GM23338 (cell line): ENCODE results near the gene SUPV3L1.

Experiments used
- CTCF ChIP-seq, 2 experiments: fragments of 200-600 bp in 1 of 2; sonication (generic) in 1 of 2; conservative IDR thresholded peaks; 2 replicates each; pipeline versions ENCODE4 v1.5.1 to v1.6.1; 2016 to 2017; ENCODE audit warnings: antibody characterized with exemption in 2 of 2, low read depth in 2 of 2, mild to moderate bottlenecking in 2 of 2, moderate library complexity in 1 of 2
- POLR2AphosphoS5 ChIP-seq: IDR thresholded peaks from 2 replicates; pipeline ENCODE4 v1.6.1; 2016; ENCODE audit warnings: antibody characterized with exemption, low read depth
- TF ChIP-seq, protein P1 (sequence below): IDR thresholded peaks from one replicate; pipeline ENCODE4 v1.6.1; 2018; ENCODE audit warnings: antibody characterized with exemption; ENCODE audit not compliant: unreplicated experiment

GRCh38 chr10:69209787-69210484, 29.9 kb downstream of the SUPV3L1 start:
- TF ChIP-seq CTCF (conservative IDR thresholded peaks at IDR 0.05; ENCODE audit: low read depth in 2 of 2) (no peak), POLR2AphosphoS5 (no peak)
- TF ChIP-seq, protein P1, sequence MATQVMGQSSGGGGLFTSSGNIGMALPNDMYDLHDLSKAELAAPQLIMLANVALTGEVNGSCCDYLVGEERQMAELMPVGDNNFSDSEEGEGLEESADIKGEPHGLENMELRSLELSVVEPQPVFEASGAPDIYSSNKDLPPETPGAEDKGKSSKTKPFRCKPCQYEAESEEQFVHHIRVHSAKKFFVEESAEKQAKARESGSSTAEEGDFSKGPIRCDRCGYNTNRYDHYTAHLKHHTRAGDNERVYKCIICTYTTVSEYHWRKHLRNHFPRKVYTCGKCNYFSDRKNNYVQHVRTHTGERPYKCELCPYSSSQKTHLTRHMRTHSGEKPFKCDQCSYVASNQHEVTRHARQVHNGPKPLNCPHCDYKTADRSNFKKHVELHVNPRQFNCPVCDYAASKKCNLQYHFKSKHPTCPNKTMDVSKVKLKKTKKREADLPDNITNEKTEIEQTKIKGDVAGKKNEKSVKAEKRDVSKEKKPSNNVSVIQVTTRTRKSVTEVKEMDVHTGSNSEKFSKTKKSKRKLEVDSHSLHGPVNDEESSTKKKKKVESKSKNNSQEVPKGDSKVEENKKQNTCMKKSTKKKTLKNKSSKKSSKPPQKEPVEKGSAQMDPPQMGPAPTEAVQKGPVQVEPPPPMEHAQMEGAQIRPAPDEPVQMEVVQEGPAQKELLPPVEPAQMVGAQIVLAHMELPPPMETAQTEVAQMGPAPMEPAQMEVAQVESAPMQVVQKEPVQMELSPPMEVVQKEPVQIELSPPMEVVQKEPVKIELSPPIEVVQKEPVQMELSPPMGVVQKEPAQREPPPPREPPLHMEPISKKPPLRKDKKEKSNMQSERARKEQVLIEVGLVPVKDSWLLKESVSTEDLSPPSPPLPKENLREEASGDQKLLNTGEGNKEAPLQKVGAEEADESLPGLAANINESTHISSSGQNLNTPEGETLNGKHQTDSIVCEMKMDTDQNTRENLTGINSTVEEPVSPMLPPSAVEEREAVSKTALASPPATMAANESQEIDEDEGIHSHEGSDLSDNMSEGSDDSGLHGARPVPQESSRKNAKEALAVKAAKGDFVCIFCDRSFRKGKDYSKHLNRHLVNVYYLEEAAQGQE, result no peak
